BLaER1 (cell line): ENCODE measurements around the gene RCN2.

ENCODE experiments used
- H3K27ac ChIP-seq: shearing (Covaris generic); formaldehyde crosslinking; 2 replicates; pipeline ENCODE4 v1.8.1; 2022
- H3K27me3 ChIP-seq: shearing (Covaris generic); formaldehyde crosslinking; 2 replicates; pipeline ENCODE4 v1.8.1; 2022
- H3K36me3 ChIP-seq: shearing (Covaris generic); formaldehyde crosslinking; 2 replicates; pipeline ENCODE4 v1.8.1; 2022
- H3K4me1 ChIP-seq: shearing (Covaris generic); formaldehyde crosslinking; 2 replicates; pipeline ENCODE4 v1.8.1; 2022
- H3K4me2 ChIP-seq: shearing (Covaris generic); formaldehyde crosslinking; 2 replicates; pipeline ENCODE4 v1.8.1; 2022
- H3K4me3 ChIP-seq: shearing (Covaris generic); formaldehyde crosslinking; 2 replicates; pipeline ENCODE4 v1.8.1; 2022
- H3K9ac ChIP-seq: shearing (Covaris generic); formaldehyde crosslinking; 2 replicates; pipeline ENCODE4 v1.8.1; 2022
- H3K9me3 ChIP-seq: shearing (Covaris generic); formaldehyde crosslinking; 2 replicates; pipeline ENCODE4 v1.8.1; 2022
- H4K20me1 ChIP-seq: shearing (Covaris generic); formaldehyde crosslinking; 2 replicates; pipeline ENCODE4 v1.8.1; 2022
- Cebpa-rat ChIP-seq: shearing (Covaris generic); IDR thresholded peaks from 2 replicates; pipeline ENCODE4 v1.8.1; 2022

RCN2 gene

GRCh38 chr15:76999996-77000395, 68.4 kb downstream of the RCN2 start:
- H3K27me3 ChIP-seq = no peaks in the 10 kb centered on the region
- H3K9me3 ChIP-seq = no peaks in the 10 kb centered on the region
- no peak overlapping the region for H3K4me2 ChIP-seq
- peaks cover 87% of the 10 kb centered on the region for H3K4me1 ChIP-seq
- peaks cover 27% of the 10 kb centered on the region for H4K20me1 ChIP-seq
- TF ChIP-seq Cebpa-rat = no peak
- no peak overlapping the region for H3K4me3 ChIP-seq
- H3K27ac ChIP-seq = no peak overlapping the region
- H3K9ac ChIP-seq = no peak overlapping the region
- no peaks in the 10 kb centered on the region for H3K36me3 ChIP-seq

- no peak overlapping the region for H3K4me3 ChIP-seq
- H3K9me3 ChIP-seq = no peaks in the 10 kb centered on the region
- H3K9ac ChIP-seq = no peak overlapping the region
- no peaks in the 10 kb centered on the region for H3K36me3 ChIP-seq
- no peak for TF ChIP-seq Cebpa-rat
- H3K4me2 ChIP-seq = peak overlapping the region; percentile 82
- no peak overlapping the region; the same call in 1 of the 2 replicates for H3K27ac ChIP-seq
- H4K20me1 ChIP-seq = peaks cover 27% of the 10 kb centered on the region
- H3K27me3 ChIP-seq = no peaks in the 10 kb centered on the region
- peaks cover 76% of the 10 kb centered on the region for H3K4me1 ChIP-seq
These were observed 69.8 kb downstream of the RCN2 start for GRCh38 chr15:77001351-77001750.

- H3K27me3 ChIP-seq = no peaks in the 10 kb centered on the region
- no peak overlapping the region; the same call in 1 of the 2 replicates for H3K9ac ChIP-seq
- no peak overlapping the region for H3K4me3 ChIP-seq
- H3K36me3 ChIP-seq = no peaks in the 10 kb centered on the region
- peaks cover 27% of the 10 kb centered on the region for H4K20me1 ChIP-seq
- H3K9me3 ChIP-seq = no peaks in the 10 kb centered on the region
- H3K4me1 ChIP-seq = peaks cover 70% of the 10 kb centered on the region
- peak overlapping the region; percentile 82 for H3K4me2 ChIP-seq
- TF ChIP-seq Cebpa-rat = no peak
- H3K27ac ChIP-seq = no peak overlapping the region
These were observed 70.4 kb downstream of the RCN2 start for GRCh38 chr15:77001966-77002365.

GRCh38 chr15:77002436-77002835, 70.9 kb downstream of the RCN2 start:
- Histone ChIP-seq H3K36me3 (no peaks in the 10 kb centered on the region), H3K27me3 (no peaks in the 10 kb centered on the region), H3K27ac (peak overlapping the region; percentile 67), H4K20me1 (peaks cover 27% of the 10 kb centered on the region), H3K9me3 (no peaks in the 10 kb centered on the region), H3K4me3 (0 out of 2 replicates have a peak overlapping the region, but pooled peaks have one; percentile 0), H3K4me1 (peaks cover 65% of the 10 kb centered on the region), H3K4me2 (peak overlapping the region; percentile 82), H3K9ac (no peak overlapping the region; the same call in 1 of the 2 replicates)
- no peak for TF ChIP-seq Cebpa-rat

- Histone ChIP-seq H3K4me3 (peak overlapping the region; percentile 0), H3K36me3 (no peaks in the 10 kb centered on the region), H3K9ac (peak overlapping the region; percentile 48; the same call in 1 of the 2 replicates), H3K4me2 (peak overlapping the region; percentile 82), H3K9me3 (no peaks in the 10 kb centered on the region), H3K27me3 (no peaks in the 10 kb centered on the region), H3K27ac (peak overlapping the region; percentile 67), H3K4me1 (peaks cover 57% of the 10 kb centered on the region), H4K20me1 (peaks cover 27% of the 10 kb centered on the region)
- peak; percentile 76 for TF ChIP-seq Cebpa-rat
These were observed 71.7 kb downstream of the RCN2 start for GRCh38 chr15:77002954-77003912.
